ENCODE results near the gene NBDY.

NBDY gene

DNA sequence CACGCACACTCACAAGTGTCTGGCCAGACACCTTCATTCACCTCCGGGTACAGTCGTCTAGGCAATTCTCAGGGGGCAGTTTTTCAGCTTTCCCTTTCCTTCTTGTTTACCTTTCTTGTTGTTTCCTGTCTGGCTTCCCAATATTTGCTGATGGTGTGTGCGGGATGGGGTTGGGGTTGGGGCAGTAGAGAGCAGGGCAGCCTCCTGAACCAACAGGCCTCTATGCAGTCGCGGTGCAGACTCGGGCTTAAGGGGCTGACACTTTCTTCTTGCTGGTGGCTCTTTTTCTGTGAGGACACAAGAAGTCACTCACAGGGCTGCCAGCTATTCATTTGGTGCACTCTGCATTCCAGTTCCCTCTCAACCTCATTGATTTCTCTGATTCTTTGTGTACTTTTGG lies 56.4 kb downstream of the NBDY start:
- no peak for DNase-seq (ENCODE audit: low spot score)

GRCh38 chrX:56786889-56787733 lies 58.1 kb downstream of the NBDY start:
- DNase-seq (ENCODE audit: low spot score): no peak

DNA sequence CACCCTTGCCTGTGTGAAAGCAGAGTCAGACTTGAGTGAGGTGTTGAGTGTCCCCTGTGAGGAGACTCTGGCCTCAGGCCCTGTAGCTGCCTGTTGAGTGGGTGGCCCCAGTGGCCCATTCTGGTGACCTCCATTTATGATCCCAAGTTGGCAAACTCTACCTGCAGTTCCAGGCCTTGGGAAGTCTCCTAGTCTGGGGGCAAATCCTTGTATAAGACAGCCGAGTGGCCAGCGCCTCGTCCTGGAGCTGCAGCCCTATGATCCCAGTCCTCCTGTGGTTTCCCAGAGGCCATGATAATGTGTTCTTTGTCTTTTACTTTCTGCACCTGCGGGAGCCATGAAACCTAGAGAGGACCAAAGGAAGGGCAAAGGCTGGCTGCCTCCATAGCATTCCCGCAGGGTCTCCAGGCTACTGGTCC lies 58.7 kb downstream of the NBDY start:
- DNase-seq (ENCODE audit: low spot score): no peak

DNA sequence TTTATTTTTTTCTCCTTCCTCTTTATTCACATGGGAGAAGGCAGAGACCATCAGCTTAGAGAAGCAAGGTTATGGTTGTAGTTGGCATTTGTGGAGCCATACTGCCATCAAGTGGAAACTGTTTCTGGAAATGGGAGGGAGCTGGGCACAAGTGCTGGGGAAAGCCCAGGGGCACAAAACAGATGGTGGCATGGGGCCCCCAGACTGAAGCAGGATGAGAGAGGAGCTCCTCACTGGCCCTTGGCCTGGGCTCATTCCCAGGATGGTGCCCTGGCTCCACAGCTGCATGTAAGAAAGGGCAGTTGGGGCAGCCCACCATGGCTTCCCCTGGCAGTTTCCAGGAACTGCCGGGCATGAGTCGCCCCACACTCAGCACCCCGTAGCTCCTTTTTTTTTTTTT lies 59.2 kb downstream of the NBDY start:
- no peak for DNase-seq (ENCODE audit: low spot score)

DNA sequence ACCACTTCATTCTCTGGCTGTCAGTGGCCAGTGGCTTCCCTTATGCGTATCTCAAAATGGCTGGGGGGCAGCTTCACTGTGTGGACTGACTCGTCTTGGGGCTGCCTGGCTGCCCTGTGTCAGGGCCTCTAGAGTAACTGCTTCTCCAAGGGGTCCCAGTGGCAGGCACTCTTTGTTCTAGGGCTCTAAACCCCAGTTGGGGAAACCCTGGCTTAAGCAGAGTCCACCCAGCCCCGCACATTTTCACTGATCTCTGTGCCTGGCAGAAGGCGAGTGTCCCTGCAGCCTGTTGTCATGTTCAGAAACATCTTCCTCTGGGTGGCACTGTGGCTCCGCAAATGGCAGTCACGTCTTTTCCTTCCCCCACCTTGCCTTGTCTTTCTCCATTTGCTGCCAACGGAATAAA lies 59.7 kb downstream of the NBDY start:
- peak; percentile 1 for DNase-seq (ENCODE audit: low spot score)

GRCh38 chrX:56789518-56790070 lies 60.6 kb downstream of the NBDY start:
- no peak for DNase-seq (ENCODE audit: low spot score)

GRCh38 chrX:56790778-56791177 lies 61.7 kb downstream of the NBDY start:
- DNase-seq (ENCODE audit: low spot score): no peak

GRCh38 chrX:56791456-56791855 lies 62.4 kb downstream of the NBDY start:
- DNase-seq (ENCODE audit: low spot score): no peak

- DNase-seq (ENCODE audit: low spot score): no peak
Observed at GRCh38 chrX:56792270-56793111, 63.4 kb downstream of the NBDY start.

GRCh38 chrX:56793112-56793430 lies 64.0 kb downstream of the NBDY start:
- no peak for DNase-seq (ENCODE audit: low spot score)

DNA sequence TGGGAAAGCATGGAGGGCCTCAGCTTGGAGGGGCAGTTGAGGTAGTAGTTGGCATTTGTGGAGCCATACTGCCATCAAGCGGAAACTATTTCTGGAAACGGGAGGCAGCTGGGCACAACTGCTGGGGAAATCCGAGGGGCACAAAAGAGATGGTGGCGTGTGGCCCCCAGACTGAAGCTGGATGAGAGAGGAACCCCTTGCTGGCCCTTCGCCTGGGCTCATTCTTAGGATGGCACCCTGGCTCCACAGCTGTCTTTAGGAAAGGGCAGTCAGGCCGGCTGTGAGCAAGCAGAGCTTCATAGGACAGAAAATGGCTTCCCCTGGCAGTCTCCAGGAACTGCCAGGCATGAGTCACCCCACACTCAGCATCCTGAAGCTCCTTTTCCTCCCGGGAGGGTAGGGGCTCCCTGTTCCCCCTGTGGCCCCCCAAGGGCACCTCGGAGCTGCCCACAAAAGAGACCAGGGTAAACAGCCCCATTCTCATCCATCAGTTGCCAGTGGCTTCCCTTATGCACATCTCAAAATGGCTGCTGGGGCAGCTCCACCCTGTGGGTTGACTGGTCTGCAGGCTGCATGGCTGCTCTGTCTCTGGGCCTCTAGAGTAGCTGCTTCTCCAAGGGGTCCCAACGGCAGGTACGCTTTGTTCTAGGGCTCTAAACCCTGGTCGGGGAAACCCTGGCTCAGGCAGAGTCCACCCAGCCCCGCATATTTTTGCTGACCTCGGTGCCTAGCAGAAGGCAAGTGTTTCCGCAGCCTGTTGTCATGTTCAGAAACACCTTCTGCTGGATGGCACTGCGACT lies 64.7 kb downstream of the NBDY start:
- no peak for DNase-seq (ENCODE audit: low spot score)

DNA sequence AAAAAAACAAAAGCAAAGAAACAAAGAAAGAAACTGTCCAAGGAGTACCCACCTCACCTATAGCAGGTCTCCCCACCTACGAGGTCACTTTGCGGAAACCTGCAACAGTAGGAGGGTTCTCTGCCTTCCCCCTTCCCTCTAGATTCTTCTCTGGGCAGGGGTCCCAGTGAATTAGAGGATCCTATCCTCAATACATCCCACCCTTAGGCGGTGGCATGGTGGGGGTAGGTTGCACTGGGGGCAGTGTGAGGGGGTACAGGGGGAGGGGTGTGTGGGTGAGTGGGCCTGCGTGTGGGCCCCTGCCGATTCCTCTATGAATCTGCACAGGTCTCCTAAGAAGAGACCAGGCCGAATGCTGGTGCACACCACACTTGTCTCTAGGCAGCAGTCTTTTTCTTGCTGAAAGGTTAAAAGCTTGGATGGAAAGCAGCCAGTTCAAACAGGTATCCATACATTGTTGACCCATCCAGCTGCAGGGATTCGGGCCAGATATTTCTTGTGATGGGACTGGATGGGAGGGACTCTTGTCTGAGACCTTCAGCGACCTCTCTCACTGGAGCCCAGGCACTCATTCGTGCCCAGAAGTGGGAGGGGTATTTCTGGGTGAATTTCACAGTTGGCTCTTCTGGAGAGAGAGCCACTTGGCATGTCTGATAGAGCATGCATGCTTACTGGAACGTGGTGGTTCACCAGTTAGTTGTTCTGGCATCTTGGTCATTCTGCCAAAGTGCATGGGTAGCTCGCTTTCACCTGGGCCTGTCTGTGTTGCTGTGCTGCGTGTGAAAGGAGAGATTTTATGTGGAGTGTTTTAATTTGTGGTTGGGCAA lies 65.6 kb downstream of the NBDY start:
- no peak for DNase-seq (ENCODE audit: low spot score)

DNA sequence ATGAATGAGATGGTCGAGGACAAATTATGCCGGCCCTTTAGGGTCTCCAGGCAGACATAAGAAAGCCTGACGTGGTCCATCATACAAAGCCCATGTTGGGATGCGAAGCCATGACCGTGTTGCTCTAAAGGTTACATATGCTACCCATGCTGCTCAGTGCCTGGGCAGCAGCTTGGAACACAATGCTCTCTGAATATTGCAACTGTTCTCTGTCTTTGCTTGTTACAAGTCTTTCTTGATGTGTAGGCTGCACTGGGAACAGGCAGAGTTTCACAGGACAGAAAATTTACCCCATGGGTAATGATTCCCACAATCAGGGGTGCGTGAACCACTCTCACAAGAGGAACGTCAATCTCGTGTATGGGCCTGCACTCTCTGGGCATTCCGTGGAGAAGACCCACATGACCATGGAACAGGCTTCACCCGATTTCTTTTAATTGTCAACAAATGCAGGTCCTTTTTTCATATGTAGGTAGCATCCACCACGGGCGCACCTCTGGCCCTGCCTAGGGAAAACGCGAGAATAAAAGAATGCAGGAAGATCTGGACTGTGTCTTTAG lies 66.3 kb downstream of the NBDY start:
- DNase-seq (ENCODE audit: low spot score): no peak

GRCh38 chrX:56796641-56797395 lies 67.8 kb downstream of the NBDY start:
- DNase-seq (ENCODE audit: low spot score): no peak

- no peak for DNase-seq (ENCODE audit: low spot score)
Observed at GRCh38 chrX:56797574-56798338, 68.7 kb downstream of the NBDY start.

GRCh38 chrX:56798339-56798711 lies 69.3 kb downstream of the NBDY start:
- no peak for DNase-seq (ENCODE audit: low spot score)

DNA sequence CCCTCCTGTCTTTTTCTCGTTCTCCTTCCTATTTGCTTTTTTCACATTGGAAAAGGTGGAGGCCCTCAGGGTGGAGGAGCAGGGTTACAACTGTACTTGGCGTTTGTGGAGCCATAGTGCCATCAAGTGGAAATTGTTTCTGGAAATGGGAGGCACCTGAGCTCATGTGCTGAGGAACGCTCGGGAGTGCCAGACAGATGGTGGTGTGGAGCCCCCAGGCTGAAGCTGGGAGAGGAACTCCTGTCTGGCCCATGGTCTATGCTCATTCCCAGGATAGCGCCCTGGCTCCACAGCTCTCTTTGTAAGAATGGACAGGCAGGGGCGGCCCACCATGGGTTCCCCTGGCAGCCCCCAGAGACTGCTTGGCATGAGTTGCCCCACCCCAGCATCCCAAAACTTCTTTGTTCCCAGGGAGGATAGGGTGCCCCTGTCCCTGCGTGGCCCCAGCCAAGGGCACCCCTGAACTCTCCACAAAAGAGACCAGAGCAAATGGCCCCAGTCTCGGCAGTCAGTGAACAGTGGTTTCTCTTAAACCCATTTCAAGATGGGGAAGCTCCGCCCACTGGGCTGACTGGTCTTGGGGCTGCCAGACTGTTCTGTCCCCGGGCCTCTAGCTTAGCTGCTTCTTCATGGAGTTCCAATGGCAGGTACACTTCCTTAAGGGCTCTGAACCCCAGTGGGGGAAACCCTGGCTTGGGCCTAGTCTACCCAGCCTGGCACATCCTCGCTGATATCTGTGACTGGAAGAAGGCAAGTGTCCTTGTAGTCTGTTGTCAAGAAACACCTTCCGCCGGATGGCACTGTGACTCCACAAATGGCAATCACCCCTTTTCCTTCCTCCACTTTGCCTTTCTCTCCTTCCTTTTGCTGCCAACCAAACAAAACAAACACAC lies 70.1 kb downstream of the NBDY start:
- DNase-seq (ENCODE audit: low spot score): no peak

- no peak for DNase-seq (ENCODE audit: low spot score)
Observed at GRCh38 chrX:56800307-56800706, 71.3 kb downstream of the NBDY start.

GRCh38 chrX:56800801-56801200 lies 71.8 kb downstream of the NBDY start:
- peak; percentile 2 for DNase-seq (ENCODE audit: low spot score)

Data from NAMALWA (cell line).